ENCODE data around the gene PC. TPM values are rescaled to one million over a fixed set of nuclear protein-coding genes. Genes with fewer than 3 reads are reported as not detected.

The PC gene
- total and polyA plus RNA-seq, 8 donors: 7.9 to 27.4 (median 11.4) TPM

GRCh38 chr11:66915046-66915832 is 42.9 kb downstream of the PC start:
- DNase-seq: no peak
- H3K4me1 ChIP-seq: no peaks in the 10 kb centered on the region
- H3K9me3 ChIP-seq: no peaks in the 10 kb centered on the region
- no peak for TF ChIP-seq CTCF (IDR thresholded peaks at IDR 0.05)
- intact Hi-C loops (cut with DNase I): no loop called here
- no peaks in the 10 kb centered on the region for H3K36me3 ChIP-seq
- no peak overlapping the region for H3K4me3 ChIP-seq
- no peaks in the 10 kb centered on the region for H3K27me3 ChIP-seq
- ATAC-seq: no peak
- H3K27ac ChIP-seq: no peak overlapping the region

GRCh38 chr11:66914505-66914904 is 43.7 kb downstream of the PC start:
- no peaks in the 10 kb centered on the region for H3K36me3 ChIP-seq
- no peak for DNase-seq
- no peaks in the 10 kb centered on the region for H3K4me1 ChIP-seq
- no peak overlapping the region for H3K27ac ChIP-seq
- H3K9me3 ChIP-seq: no peaks in the 10 kb centered on the region
- intact Hi-C loops (cut with DNase I): no loop called here
- ATAC-seq: no peak
- no peak overlapping the region for H3K4me3 ChIP-seq
- no peak for TF ChIP-seq CTCF (IDR thresholded peaks at IDR 0.05)
- H3K27me3 ChIP-seq: no peaks in the 10 kb centered on the region

GRCh38 chr11:66912911-66913310 is 45.3 kb downstream of the PC start:
- intact Hi-C loops (cut with DNase I): no loop called here
- H3K27ac ChIP-seq: no peak overlapping the region
- ATAC-seq: no peak
- no peaks in the 10 kb centered on the region for H3K9me3 ChIP-seq
- no peaks in the 10 kb centered on the region for H3K36me3 ChIP-seq
- H3K27me3 ChIP-seq: no peaks in the 10 kb centered on the region
- H3K4me3 ChIP-seq: no peak overlapping the region
- H3K4me1 ChIP-seq: no peaks in the 10 kb centered on the region
- DNase-seq: no peak
- no peak for TF ChIP-seq CTCF (IDR thresholded peaks at IDR 0.05)

GRCh38 chr11:66912361-66912760 is 45.8 kb downstream of the PC start:
- TF ChIP-seq CTCF (IDR thresholded peaks at IDR 0.05): no peak
- H3K4me3 ChIP-seq: no peak overlapping the region
- DNase-seq (no peak), ATAC-seq (no peak)
- no peaks in the 10 kb centered on the region for H3K36me3 ChIP-seq
- no peaks in the 10 kb centered on the region for H3K27me3 ChIP-seq
- intact Hi-C loops (cut with DNase I): no loop called here
- H3K9me3 ChIP-seq: no peaks in the 10 kb centered on the region
- H3K27ac ChIP-seq: no peak overlapping the region
- no peaks in the 10 kb centered on the region for H3K4me1 ChIP-seq

GRCh38 chr11:66910669-66911068 is 47.5 kb downstream of the PC start:
- Histone ChIP-seq H3K4me3 (no peak overlapping the region), H3K27me3 (no peaks in the 10 kb centered on the region), H3K27ac (no peak overlapping the region), H3K4me1 (no peaks in the 10 kb centered on the region), H3K9me3 (no peaks in the 10 kb centered on the region), H3K36me3 (no peaks in the 10 kb centered on the region)
- DNase-seq (no peak), ATAC-seq (peak; percentile 67)
- no peak for TF ChIP-seq CTCF (IDR thresholded peaks at IDR 0.05)
- intact Hi-C loops (cut with DNase I): no loop called here
